22Rv1 (cell line): ENCODE results near the gene TSC1.

Source experiments
- CTCF ChIP-seq: fragments of 450-650 bp; IDR thresholded peaks from 2 replicates; pipeline ENCODE4 v1.5.1; 2017; ENCODE audit warnings: mild to moderate bottlenecking
- ZFX ChIP-seq: fragments of 450-650 bp; IDR thresholded peaks from 2 replicates; pipeline ENCODE4 v1.6.1; 2017; ENCODE audit warnings: antibody characterized with exemption, borderline replicate concordance

- no peak for TF ChIP-seq ZFX
- TF ChIP-seq CTCF, result no peak
These were observed 10.7 kb upstream of the TSC1 start for GRCh38 chr9:132955123-132955522.
